Measurements from ENCODE around the gene PPM1A.

The PPM1A gene

DNA sequence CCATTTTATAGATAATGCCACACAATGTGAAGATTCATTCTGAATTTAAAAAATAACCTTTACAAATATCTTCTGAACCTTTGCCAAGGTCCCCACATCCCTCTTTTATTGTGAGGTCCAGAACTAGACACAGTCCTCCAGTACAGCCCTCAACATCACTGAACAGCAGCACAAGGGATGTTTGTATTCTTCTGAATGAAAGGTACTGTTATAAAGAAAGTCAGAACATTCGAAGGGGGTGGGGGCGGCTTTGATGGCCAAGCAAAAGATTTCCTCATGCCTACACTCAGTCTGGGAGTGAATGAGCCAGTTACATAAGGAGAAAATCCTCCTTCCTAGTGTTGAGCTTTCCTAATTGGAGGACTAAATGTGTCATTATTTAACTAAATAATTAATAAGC, 77.3 kb downstream of the PPM1A start:
- DNase-seq, result no peak

DNA sequence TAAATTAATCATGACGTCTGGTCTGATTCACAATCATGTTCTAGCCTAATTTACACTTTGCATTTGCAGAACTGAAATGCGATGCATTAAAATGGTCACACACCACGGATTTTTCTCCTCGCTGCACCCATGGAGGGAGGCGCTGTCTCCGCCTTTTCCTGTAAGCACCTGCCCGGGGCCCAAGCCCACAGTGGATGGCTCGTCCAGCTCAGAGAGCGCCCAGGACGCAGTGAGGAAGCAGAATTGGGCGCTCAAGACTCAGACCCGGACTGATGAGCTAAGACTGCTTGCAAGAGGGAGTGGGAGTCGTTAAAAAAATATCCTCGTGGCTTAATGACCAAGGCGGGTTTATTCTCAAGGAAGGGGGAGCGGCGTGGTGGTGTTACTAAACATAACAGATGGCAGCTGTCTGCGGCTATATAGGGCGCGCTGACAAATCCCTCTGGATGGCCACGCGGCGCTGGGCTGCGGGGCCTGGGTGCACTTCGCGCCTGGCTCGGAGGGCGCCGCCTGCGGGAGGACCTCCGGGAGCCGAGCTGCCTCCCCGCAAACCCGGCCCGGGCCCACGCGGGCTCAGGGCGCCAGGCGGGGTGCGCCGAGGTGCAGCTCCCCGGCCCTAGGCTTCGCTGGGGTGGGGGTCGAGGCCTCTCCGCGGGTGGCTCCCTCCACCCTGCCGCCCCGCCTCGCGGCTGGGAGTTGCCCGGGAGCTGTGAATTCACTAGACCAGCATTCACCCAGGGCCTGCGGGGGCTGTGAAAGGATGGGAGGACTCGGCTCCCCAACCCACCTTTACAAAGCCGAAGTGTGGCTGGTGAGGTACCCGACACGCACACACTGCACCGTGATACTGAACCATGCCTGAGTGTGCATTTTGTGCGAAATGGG, 78.7 kb downstream of the PPM1A start:
- DNase-seq, result no peak

GRCh38 chr14:60328583-60328982, 79.6 kb downstream of the PPM1A start:
- no peak for DNase-seq

- DNase-seq, result no peak
Measured at GRCh38 chr14:60329274-60329673, 80.3 kb downstream of the PPM1A start.

DNA sequence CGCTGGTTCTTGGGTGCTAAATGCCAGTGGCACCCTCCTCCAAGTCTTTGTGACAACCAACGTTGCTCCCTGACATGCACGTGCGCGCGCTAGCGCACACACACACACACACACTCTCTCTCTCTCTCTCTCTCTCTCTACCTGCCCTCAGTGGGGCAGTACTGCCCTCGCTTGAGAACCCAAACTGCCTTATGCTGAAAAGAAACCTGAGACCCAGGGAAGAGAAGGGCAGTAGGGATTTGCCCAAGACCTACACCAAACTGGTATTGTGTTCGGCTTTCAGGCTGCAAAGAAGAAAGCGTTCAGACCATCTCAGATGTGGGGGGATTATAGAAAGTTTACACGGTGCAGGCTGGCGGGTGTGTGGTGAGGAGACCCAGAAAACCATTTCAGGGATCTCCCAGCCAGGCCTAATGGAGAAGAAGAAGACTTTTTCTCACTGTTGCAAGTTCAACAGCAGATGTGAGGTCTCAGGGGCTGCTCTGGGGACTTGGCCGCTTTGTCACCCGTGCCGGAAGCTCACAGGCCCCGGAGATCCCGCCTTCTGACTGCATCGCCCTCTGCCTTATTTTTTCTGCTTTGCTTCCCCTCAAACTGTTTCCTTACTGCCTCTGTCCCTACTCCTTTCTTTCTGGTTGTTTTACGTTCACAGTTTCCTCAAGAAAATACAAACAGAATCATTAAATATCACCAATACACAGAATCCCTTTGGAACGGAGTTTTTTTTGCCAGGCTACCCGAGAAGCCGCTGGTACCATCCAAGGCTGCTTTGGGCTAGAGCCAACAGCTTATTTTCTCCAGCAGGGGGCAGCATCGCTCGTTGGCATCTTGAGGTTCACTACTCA, 82.4 kb downstream of the PPM1A start:
- no peak for DNase-seq

DNA sequence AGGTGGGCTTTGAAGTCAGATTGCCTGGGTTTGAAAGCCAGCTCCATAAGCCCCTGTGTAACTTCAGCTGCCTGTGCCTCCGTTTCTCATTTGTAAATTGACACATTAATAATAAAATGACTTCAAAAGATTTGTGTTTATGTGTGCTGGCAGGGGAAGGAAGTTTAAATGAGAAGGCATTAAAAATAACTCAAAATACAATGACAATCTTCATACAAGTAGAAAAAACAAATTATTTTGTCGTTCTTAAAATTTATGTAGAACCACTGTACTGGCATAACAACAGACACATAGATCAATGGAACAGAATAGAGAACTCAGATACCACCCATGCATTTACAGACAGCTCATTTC, 83.0 kb downstream of the PPM1A start:
- DNase-seq, result no peak

DNA sequence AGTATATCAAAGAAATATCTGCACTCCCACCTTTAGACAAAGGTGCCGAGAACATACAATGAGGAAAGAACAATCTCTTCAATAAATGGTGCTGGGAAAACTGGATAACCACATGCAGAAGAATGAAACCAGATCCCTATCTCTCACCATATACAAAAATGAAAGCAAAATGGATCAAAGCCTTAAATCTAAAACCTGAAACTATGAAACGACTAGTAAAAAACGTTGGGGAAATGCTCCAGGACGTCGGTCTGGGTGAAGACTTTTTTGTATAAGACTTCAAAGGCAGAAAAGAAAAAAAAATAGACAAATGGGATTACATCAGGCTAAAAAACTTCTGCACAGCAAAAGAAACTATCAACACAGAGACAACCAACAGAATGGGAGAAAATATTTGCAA, 83.8 kb downstream of the PPM1A start:
- no peak for DNase-seq

DNA sequence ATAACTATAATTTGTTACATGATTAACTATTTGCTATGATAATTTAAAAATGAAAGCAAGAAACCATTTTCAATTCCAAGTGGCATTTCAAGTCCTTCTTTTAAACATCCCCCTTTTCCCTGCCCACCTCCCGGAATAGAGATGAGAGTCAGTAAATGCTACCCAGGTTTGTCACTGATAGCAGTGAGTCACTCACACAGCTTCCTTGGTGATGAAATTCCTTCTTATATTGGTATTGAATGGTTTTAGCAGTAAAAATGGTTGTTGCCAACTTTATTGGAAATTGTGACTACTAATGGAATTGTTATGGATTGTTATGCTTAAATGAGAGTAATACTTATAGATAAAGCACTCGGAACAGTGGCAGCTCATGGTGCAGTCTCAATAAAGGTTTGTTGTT, 90.5 kb downstream of the PPM1A start:
- no peak for DNase-seq

DNA sequence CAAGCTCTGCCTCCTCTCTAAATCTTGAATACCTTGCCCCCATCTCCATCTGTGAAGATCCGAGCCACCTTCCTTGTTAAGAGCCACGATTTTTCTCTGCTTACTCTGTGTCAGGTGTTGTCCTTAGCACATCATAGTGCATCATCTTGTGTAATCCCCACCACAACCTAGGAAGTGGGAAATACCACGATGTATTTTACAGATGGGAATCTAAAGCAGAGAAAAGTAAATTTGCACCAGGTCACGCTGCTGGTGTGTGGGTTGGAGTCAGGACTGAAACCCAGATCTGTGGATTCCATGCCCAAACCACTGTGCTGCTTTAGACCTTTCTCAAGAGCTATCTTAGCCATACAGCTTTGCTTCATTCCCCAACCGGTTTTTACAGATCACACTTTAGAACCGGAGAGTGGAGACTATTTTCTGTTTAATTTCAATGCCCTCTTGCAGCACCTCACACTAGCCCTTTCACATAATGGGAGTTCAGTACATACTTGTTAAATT, 94.6 kb downstream of the PPM1A start:
- no peak for DNase-seq

DNA sequence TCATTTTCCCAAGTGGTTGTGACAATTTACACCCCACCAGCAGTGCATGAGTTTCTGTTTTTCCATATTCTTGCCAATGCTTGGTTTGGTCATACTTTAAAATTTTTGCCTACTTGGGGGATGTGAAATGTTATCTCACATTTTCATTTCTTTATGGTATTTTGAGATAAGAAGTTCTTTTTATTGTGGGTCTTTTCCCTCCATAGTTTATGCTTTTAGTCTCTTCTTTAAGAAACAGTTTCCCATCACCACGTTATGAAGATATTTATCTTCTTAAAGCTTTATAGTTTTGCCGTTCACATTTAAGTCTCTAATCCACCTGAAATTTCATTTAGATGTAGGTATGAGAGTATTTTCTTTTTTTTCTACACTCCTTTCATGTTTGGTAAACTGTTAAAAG, 95.7 kb downstream of the PPM1A start:
- DNase-seq, result no peak

DNA sequence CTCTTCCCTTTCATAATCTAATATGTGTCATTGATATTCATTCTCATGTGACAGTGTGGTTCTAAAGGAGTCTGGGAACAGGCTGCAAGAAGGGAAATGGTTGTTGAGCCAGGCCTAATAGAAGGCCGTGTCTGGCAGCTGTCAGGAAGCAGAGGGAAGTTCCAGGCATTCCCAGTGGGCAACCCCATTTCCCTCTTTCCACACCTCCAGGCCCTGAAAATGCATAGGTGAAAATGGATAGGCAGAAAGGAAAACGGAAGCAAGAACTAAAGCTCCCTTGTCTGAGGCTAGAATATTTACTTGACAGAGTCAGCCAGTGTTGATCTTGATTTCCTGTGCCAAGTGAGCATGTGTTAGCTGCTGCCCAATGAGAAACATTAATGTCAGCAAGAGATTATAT, 97.7 kb downstream of the PPM1A start:
- DNase-seq, result no peak

GRCh38 chr14:60348211-60348610, 99.2 kb downstream of the PPM1A start:
- DNase-seq, result no peak

All from T1000 (cell line).